Peyer's patch (tissue), 4 donors: ENCODE measurements around the gene RCOR3.

ENCODE experiments used
- CTCF ChIP-seq, 6 experiments: fragments of 450-650 bp in 4 of 6; fragments of 200-600 bp in 2 of 6; sonication (generic) in 1 of 6; IDR thresholded peaks; one replicate each; pipeline ENCODE4 v1.5.1; 2017 to 2019; ENCODE audit warnings: antibody characterized with exemption in 6 of 6, mild to moderate bottlenecking in 3 of 6, moderate library complexity in 1 of 6
- POLR2A ChIP-seq, 2 donors: fragments of 450-650 bp; IDR thresholded peaks; one replicate each; pipeline ENCODE4 v1.5.1; 2017; ENCODE audit warnings: antibody characterized with exemption in 2 of 2, mild to moderate bottlenecking in 2 of 2, moderate library complexity in 2 of 2

GRCh38 chr1:211344152-211344618 is 85.0 kb downstream of the RCOR3 start:
- TF ChIP-seq CTCF (IDR thresholded peaks at IDR 0.05): no peak
- TF ChIP-seq POLR2A (IDR thresholded peaks at IDR 0.05): no peak
